Sigmoid colon (tissue), 7 donors: ENCODE measurements around the gene CD180. TPM values are rescaled to one million over a fixed set of nuclear protein-coding genes. Genes with fewer than 3 reads are reported as not detected.

ENCODE experiments used
- DNase-seq: peaks from one replicate; pipeline ENCODE4 v3.0.0-alpha.2; 2019
- H3K27ac ChIP-seq, 4 donors: fragments of 200-600 bp; sonication (generic); one replicate each; pipeline ENCODE4 v1.5.1; 2016 to 2019; ENCODE audit warnings: mild to moderate bottlenecking in 1 of 4
- H3K27me3 ChIP-seq, 3 donors: fragments of 200-600 bp; sonication (generic); one replicate each; pipeline ENCODE4 v1.5.1; 2019; ENCODE audit warnings: mild to moderate bottlenecking in 1 of 3
- H3K36me3 ChIP-seq, 4 donors: fragments of 200-600 bp; sonication (generic); one replicate each; pipeline ENCODE4 v1.5.1; 2016 to 2019
- H3K4me1 ChIP-seq, 4 donors: fragments of 200-600 bp; sonication (generic); one replicate each; pipeline ENCODE4 v1.5.1; 2017 to 2019
- H3K4me3 ChIP-seq, 4 donors: fragments of 200-600 bp; sonication (generic); one replicate each; pipeline ENCODE4 v1.5.1; 2017 to 2019; ENCODE audit warnings: mild to moderate bottlenecking in 2 of 4, moderate library complexity in 1 of 4
- H3K9me3 ChIP-seq, 4 donors: fragments of 200-600 bp in 3 of 4; sonication (generic) in 3 of 4; one replicate each; pipeline versions ENCODE4 v1.5.1 to v1.6.1; 2013 to 2019
- CTCF ChIP-seq, 4 experiments: fragments of 450-650 bp in 3 of 4; fragments of 200-600 bp in 1 of 4; IDR thresholded peaks; one replicate each; pipeline ENCODE4 v1.5.1; 2016 to 2019; ENCODE audit warnings: antibody characterized with exemption in 4 of 4, mild to moderate bottlenecking in 3 of 4, moderate library complexity in 2 of 4
- EP300 ChIP-seq, 4 donors: sonication (generic); formaldehyde crosslinking; IDR thresholded peaks; one replicate each; pipeline ENCODE4 v1.6.1; 2017; ENCODE audit warnings: antibody characterized with exemption in 4 of 4
- POLR2A ChIP-seq, 2 donors: fragments of 450-650 bp; IDR thresholded peaks; one replicate each; pipeline ENCODE4 v1.6.1; 2016; ENCODE audit warnings: antibody characterized with exemption in 2 of 2, mild to moderate bottlenecking in 2 of 2, moderate library complexity in 2 of 2
- POLR2AphosphoS5 ChIP-seq, 4 donors: sonication (generic); formaldehyde crosslinking; IDR thresholded peaks; one replicate each; pipeline ENCODE4 v1.6.1; 2017; ENCODE audit warnings: antibody characterized with exemption in 4 of 4
- WGBS, 2 donors: extraction: QIAGEN DNeasy Blood & Tissue Kit; methylation state at CpG; one replicate each; pipeline ENCODE4 v1.1.7; 2013; 5-methylcytosine and 5-hydroxymethylcytosine counted together
- intact Hi-C: fragments of 100-400 bp; cut with DNase I; formaldehyde crosslinking; loops from one replicate; pipeline ENCODE4 v1.15.1; 2023
- polyA plus RNA-seq, 3 donors: library from polyadenylated mRNA; stranded (reverse); fragments of 200-250 nt; gene quantifications; one replicate each; pipeline ENCODE4 v1.2.3, GENCODE V29; 2013
- total RNA-seq, 4 donors: library from RNA; depleted of rRNA; stranded (reverse); fragments of >200 nt; gene quantifications; one replicate each; pipeline ENCODE4 v1.1.0, GENCODE V29; 2016
- donor health status: healthy with polysubstance abuse.
- donor health status: Bipolar disorder and iron deficiency.
- donor health status: healthy.

Gene CD180
- total and polyA plus RNA-seq, 7 donors: 0.55 to 3.5 (median 0.99) TPM

DNA sequence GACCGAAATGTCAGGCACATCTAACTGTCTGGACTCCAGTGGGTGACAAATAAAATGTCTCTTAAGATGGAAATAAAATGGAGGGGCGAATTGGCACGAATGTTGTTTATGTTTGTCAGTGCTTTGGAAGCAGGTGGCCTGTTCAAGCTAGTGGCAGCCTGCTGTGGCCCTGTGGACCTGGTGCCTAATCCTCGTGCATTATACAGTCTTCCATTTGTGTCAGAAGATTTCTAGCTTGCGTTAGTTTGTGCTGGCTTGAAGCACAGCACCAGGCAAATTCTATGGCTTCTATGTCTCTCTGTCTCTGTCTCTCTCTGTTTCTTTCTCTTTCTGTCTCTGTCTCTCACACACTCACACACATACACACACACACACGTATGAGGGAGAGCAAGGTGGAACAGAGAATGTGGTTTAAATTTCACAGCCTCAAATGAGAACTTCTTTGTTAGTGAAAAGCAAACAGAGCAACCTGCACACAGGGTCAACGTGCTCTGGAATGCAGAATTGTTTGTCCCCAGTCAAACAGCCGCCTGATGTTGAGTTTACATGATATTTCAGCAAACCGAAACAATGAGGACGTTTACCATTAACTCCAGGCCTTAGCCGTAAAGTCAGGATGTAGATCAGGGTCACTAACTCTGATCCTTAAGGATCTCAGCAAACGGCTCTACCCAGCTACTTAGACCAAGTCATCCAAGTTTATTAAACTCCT is 39.0 kb upstream of the CD180 start:
- Histone ChIP-seq H3K36me3 (no peaks in the 10 kb centered on the region), H3K27me3 (no peaks in the 10 kb centered on the region), H3K27ac (peak overlapping the region; percentile 42 to 85 (median 76)), H3K9me3 (no peaks in the 10 kb centered on the region), H3K4me1 (peaks cover 0 to 60% (median 51%) of the 10 kb centered on the region in 4 donors), H3K4me3 (no peak overlapping the region)
- TF ChIP-seq POLR2AphosphoS5 (IDR thresholded peaks at IDR 0.05): no peak
- TF ChIP-seq EP300 (IDR thresholded peaks at IDR 0.05): no peak
- no peak for TF ChIP-seq POLR2A (IDR thresholded peaks at IDR 0.05)
- TF ChIP-seq CTCF (IDR thresholded peaks at IDR 0.05): no peak
- DNase-seq: no peak
- WGBS, 2 donors: 46 to 78% methylated on average over 12 of the region's 12 CpGs
- intact Hi-C loops: loop anchor here (10.0 kb wide), 1 partner anchor 231 kb away; no protein-coding TSS in a partner anchor

- intact Hi-C loops: loop anchor here (10.0 kb wide), 1 partner anchor 230 kb away; no protein-coding TSS in a partner anchor
- 12 to 21% methylated on average over 10 of the region's 10 CpGs for WGBS, 2 donors
- Histone ChIP-seq H3K4me3 (peak overlapping the region in 2 of 4 donors; percentile 21), H3K36me3 (no peaks in the 10 kb centered on the region), H3K27ac (peak overlapping the region; percentile 42 to 85 (median 76)), H3K9me3 (no peaks in the 10 kb centered on the region), H3K27me3 (no peaks in the 10 kb centered on the region), H3K4me1 (peaks cover 0 to 51% (median 50%) of the 10 kb centered on the region in 4 donors)
- no peak for DNase-seq
- TF ChIP-seq EP300 (IDR thresholded peaks at IDR 0.05) (peak in 1 of 4 donors; percentile 37), CTCF (IDR thresholded peaks at IDR 0.05) (no peak), POLR2A (IDR thresholded peaks at IDR 0.05) (no peak), POLR2AphosphoS5 (IDR thresholded peaks at IDR 0.05) (peak in 3 of 4 donors; percentile 33 to 62 (median 42))
Measured at GRCh38 chr5:67234671-67235176, 38.1 kb upstream of the CD180 start.

DNA sequence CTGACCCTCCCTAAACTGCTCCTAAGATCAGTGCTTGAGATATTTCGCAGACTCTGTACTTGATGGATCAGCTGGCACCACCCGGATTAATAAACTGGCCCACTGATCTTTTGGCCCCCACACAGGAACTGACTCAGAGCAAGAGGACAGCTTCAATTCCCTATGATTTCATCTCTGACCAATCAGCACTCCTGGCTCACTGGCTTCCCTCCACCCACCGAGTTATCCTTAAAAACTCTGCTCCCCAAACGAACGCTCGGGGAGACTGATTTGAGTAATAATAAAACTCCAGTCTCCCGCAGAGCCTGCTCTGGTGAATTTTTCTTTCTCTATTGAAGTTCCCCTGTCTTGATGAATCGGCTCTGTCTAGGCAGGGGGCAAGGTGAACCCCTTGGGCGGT is 36.5 kb upstream of the CD180 start:
- Histone ChIP-seq H3K27ac (peak overlapping the region in 1 of 4 donors; percentile 26), H3K27me3 (no peaks in the 10 kb centered on the region), H3K9me3 (no peaks in the 10 kb centered on the region), H3K4me3 (no peak overlapping the region), H3K4me1 (peaks cover 0 to 35% (median 34%) of the 10 kb centered on the region in 4 donors), H3K36me3 (no peaks in the 10 kb centered on the region)
- intact Hi-C loops: loop anchor here (10.0 kb wide), 1 partner anchor 228 kb away; no protein-coding TSS in a partner anchor
- DNase-seq: no peak
- TF ChIP-seq EP300 (IDR thresholded peaks at IDR 0.05) (no peak), POLR2AphosphoS5 (IDR thresholded peaks at IDR 0.05) (no peak), POLR2A (IDR thresholded peaks at IDR 0.05) (no peak), CTCF (IDR thresholded peaks at IDR 0.05) (no peak)
- WGBS, 2 donors: 83 to 85% methylated on average over 9 of the region's 9 CpGs

- TF ChIP-seq CTCF (IDR thresholded peaks at IDR 0.05) (no peak), EP300 (IDR thresholded peaks at IDR 0.05) (no peak), POLR2A (IDR thresholded peaks at IDR 0.05) (no peak), POLR2AphosphoS5 (IDR thresholded peaks at IDR 0.05) (no peak)
- 68 to 88% methylated on average over 3 of the region's 3 CpGs for WGBS, 2 donors
- H3K27me3 ChIP-seq: no peaks in the 10 kb centered on the region
- no peaks in the 10 kb centered on the region for H3K9me3 ChIP-seq
- no peak for DNase-seq
- intact Hi-C loops: no loop called here
- H3K36me3 ChIP-seq: no peaks in the 10 kb centered on the region
- H3K4me3 ChIP-seq: no peak overlapping the region
- H3K4me1 ChIP-seq: no peaks in the 10 kb centered on the region
- no peak overlapping the region for H3K27ac ChIP-seq
Measured at GRCh38 chr5:67223211-67223610, 26.6 kb upstream of the CD180 start.
